C1 segment of cervical spinal cord (tissue), 14 donors: ENCODE measurements around the gene HECW1.

ENCODE experiments used
- DNase-seq, 14 donors: peaks; one replicate each; lab custom pipeline; 2025; lab: John Stamatoyannopoulos, UW

HECW1 gene

GRCh38 chr7:43143918-43144589, 31.6 kb downstream of the HECW1 start:
- no peak for DNase-seq

- DNase-seq, result no peak
Observed at GRCh38 chr7:43148161-43148731, 35.8 kb downstream of the HECW1 start.

- no peak for DNase-seq
Observed at GRCh38 chr7:43151076-43151475, 38.6 kb downstream of the HECW1 start.

- DNase-seq, result no peak
Observed at GRCh38 chr7:43152696-43153095, 40.2 kb downstream of the HECW1 start.

- DNase-seq, result no peak
Observed at GRCh38 chr7:43155636-43156035, 43.2 kb downstream of the HECW1 start.

GRCh38 chr7:43163885-43164284, 51.4 kb downstream of the HECW1 start:
- no peak for DNase-seq

GRCh38 chr7:43164757-43165156, 52.3 kb downstream of the HECW1 start:
- peak in 1 of 14 donors; percentile 12 for DNase-seq

- DNase-seq, result no peak
Observed at GRCh38 chr7:43166686-43167085, 54.2 kb downstream of the HECW1 start.

GRCh38 chr7:43169076-43169475, 56.6 kb downstream of the HECW1 start:
- DNase-seq, result no peak

- DNase-seq, result no peak
Observed at GRCh38 chr7:43170571-43170970, 58.1 kb downstream of the HECW1 start.

GRCh38 chr7:43175570-43176200, 63.2 kb downstream of the HECW1 start:
- no peak for DNase-seq

GRCh38 chr7:43179393-43179792, 66.9 kb downstream of the HECW1 start:
- no peak for DNase-seq

- no peak for DNase-seq
Observed at GRCh38 chr7:43192806-43193460, 80.5 kb downstream of the HECW1 start.

GRCh38 chr7:43193893-43194292, 81.4 kb downstream of the HECW1 start:
- no peak for DNase-seq

- DNase-seq, result no peak
Observed at GRCh38 chr7:43195256-43195655, 82.8 kb downstream of the HECW1 start.

- no peak for DNase-seq
Observed at GRCh38 chr7:43195768-43196167, 83.3 kb downstream of the HECW1 start.

- no peak for DNase-seq
Observed at GRCh38 chr7:43196379-43196778, 83.9 kb downstream of the HECW1 start.

- DNase-seq, result no peak
Observed at GRCh38 chr7:43198016-43198415, 85.6 kb downstream of the HECW1 start.

- DNase-seq, result no peak
Observed at GRCh38 chr7:43198599-43199090, 86.2 kb downstream of the HECW1 start.

- no peak for DNase-seq
Observed at GRCh38 chr7:43199371-43200160, 87.1 kb downstream of the HECW1 start.

- no peak for DNase-seq
Observed at GRCh38 chr7:43201912-43202311, 89.5 kb downstream of the HECW1 start.

- no peak for DNase-seq
Observed at GRCh38 chr7:43204081-43204480, 91.6 kb downstream of the HECW1 start.
